Keratinocyte (primary cell): ENCODE measurements around the gene POC5. TPM values are rescaled to one million over a fixed set of nuclear protein-coding genes. Genes with fewer than 3 reads are reported as not detected.

Experiments
- DNase-seq: peaks from one replicate; pipeline ENCODE4 v3.0.0-alpha.2; 2011; ENCODE audit warnings: low read depth, missing footprints, low spot score
- FAIRE-seq: peaks from 2 replicates; lab custom pipeline; 2011; peaks lifted over from hg19 to GRCh38; lab: Jason Lieb, UNC
- H2AFZ ChIP-seq: 2 replicates; pipeline ENCODE4 v1.6.0; 2012; ENCODE audit warnings: low read length, control low read depth, inconsistent platforms; ENCODE audit not compliant: control insufficient read depth
- H3K27ac ChIP-seq: 2 replicates; pipeline ENCODE4 v1.5.1; 2011; ENCODE audit warnings: low read length; ENCODE audit not compliant: control insufficient read depth, insufficient read depth
- H3K27me3 ChIP-seq: 3 replicates; pipeline ENCODE4 v1.6.0; 2011; ENCODE audit warnings: low read length; ENCODE audit not compliant: control insufficient read depth, insufficient read depth; ENCODE audit errors: extremely low read depth
- H3K36me3 ChIP-seq, 2 experiments: 2 replicates in 1 of 2; 3 replicates in 1 of 2; pipeline ENCODE4 v1.5.1; 2011; ENCODE audit warnings: low read length in 2 of 2, mild to moderate bottlenecking in 1 of 2; ENCODE audit not compliant: control insufficient read depth in 2 of 2, insufficient read depth in 2 of 2; ENCODE audit errors: extremely low read depth in 1 of 2
- H3K4me1 ChIP-seq: 3 replicates; pipeline ENCODE4 v1.5.1; 2011; ENCODE audit warnings: low read length; ENCODE audit not compliant: control insufficient read depth, insufficient read depth; ENCODE audit errors: extremely low read depth
- H3K4me2 ChIP-seq: 3 replicates; pipeline ENCODE4 v1.6.0; 2011; ENCODE audit warnings: low read depth, low read length; ENCODE audit not compliant: control insufficient read depth, insufficient read depth; ENCODE audit errors: extremely low read depth
- H3K4me3 ChIP-seq, 3 experiments: fragments of 200-600 bp in 1 of 3; sonication (generic) in 1 of 3; 2 replicates in 2 of 3; 3 replicates in 1 of 3; pipeline ENCODE4 v1.5.1; 2011 to 2016; ENCODE audit warnings: low read length in 3 of 3, mild to moderate bottlenecking in 3 of 3, control low read depth in 2 of 3, inconsistent platforms in 1 of 3, low read depth in 1 of 3, mixed read lengths in 1 of 3, mixed run types in 1 of 3, moderate library complexity in 1 of 3; ENCODE audit not compliant: control insufficient read depth in 2 of 3, insufficient read depth in 2 of 3; ENCODE audit errors: extremely low read depth in 1 of 3
- H3K79me2 ChIP-seq: 2 replicates; pipeline ENCODE4 v1.6.0; 2012; ENCODE audit warnings: low read length; ENCODE audit not compliant: control insufficient read depth, insufficient read depth
- H3K9ac ChIP-seq: 3 replicates; pipeline ENCODE4 v1.6.0; 2011; ENCODE audit warnings: low read length; ENCODE audit not compliant: control insufficient read depth, insufficient read depth; ENCODE audit errors: extremely low read depth
- H3K9me1 ChIP-seq: 3 replicates; pipeline ENCODE4 v1.6.0; 2011; ENCODE audit warnings: low read length; ENCODE audit not compliant: control insufficient read depth, insufficient read depth; ENCODE audit errors: extremely low read depth
- H3K9me3 ChIP-seq: 2 replicates; pipeline ENCODE4 v1.5.1; 2012; ENCODE audit warnings: low read depth, low read length; ENCODE audit not compliant: control insufficient read depth
- H4K20me1 ChIP-seq: 3 replicates; pipeline ENCODE4 v1.6.0; 2011; ENCODE audit warnings: low read length; ENCODE audit not compliant: control insufficient read depth, insufficient read depth; ENCODE audit errors: extremely low read depth
- EZH2 ChIP-seq: IDR thresholded peaks from one replicate; pipeline ENCODE4 v1.6.1; 2012; ENCODE audit warnings: inconsistent platforms, mild to moderate bottlenecking, low read length, moderate library complexity
- dilution Hi-C: fragments of 300-500 bp; cut with MboI; formaldehyde crosslinking; loops from one replicate; pipeline ENCODE4 v1.7.0; 2020; ENCODE audit warnings: low sequenced_read_pairs; ENCODE audit not compliant: extremely low pct_ligation_motif_present
- polyA plus RNA-seq, 5 experiments: library from polyadenylated mRNA; depleted of rRNA in 3 of 5; stranded (reverse) in 3 of 5; stranded (forward) in 1 of 5; unstranded in 1 of 5; fragments of >200 nt; gene quantifications; 1 replicate in 1 of 5; 2 replicates in 3 of 5; 3 replicates in 1 of 5; pipeline versions ENCODE4 v1.2.1 to v1.2.3, GENCODE V29; 2011 to 2012; ENCODE audit warnings: missing spikeins in 2 of 5, low read depth in 1 of 5, low replicate concordance in 1 of 5
- TF ChIP-seq, protein P1 (sequence below), 3 experiments: IDR thresholded peaks in 1 of 3; conservative IDR thresholded peaks in 1 of 3; optimal IDR thresholded peaks in 1 of 3; 2 replicates in 2 of 3; 3 replicates in 1 of 3; pipeline versions ENCODE3 to v1.5.1; 2011; ENCODE audit warnings: low read length in 3 of 3, mild to moderate bottlenecking in 3 of 3, moderate library complexity in 2 of 3, control low read depth in 1 of 3, inconsistent platforms in 1 of 3; ENCODE audit not compliant: insufficient read depth in 2 of 3; ENCODE audit errors: extremely low read depth in 1 of 3

POC5 gene
- polyA plus RNA-seq, 1 donor (not counting 4 experiments of a cell fraction or from before 2014, with no cell fraction given) = 10.4 TPM

DNA sequence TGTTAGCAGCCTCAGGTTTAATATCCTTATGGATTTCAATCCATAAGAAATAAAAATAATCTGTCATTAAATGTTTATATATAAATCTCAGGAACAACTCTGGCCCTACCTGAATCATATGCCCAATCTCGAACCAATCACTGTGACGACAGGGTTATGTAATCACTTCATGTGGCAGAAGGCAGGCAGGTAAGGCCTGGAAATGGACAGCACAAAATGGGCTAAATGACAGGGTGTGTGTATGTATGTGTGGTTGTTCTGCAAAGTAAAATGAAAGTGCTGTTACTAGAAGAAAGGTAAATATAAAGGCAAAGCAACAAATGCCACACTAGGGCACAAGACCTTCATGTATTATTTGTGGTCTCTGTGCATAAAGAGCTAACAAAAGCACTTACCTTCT, 86.4 kb downstream of the POC5 start:
- Histone ChIP-seq H2AFZ (no peak overlapping the region), H4K20me1 (no peaks in the 10 kb centered on the region), H3K9me1 (no peaks in the 10 kb centered on the region), H3K27me3 (no peaks in the 10 kb centered on the region), H3K4me2 (no peak overlapping the region), H3K4me3 (no peak overlapping the region), H3K36me3 (no peaks in the 10 kb centered on the region), H3K9me3 (no peaks in the 10 kb centered on the region), H3K9ac (no peak overlapping the region), H3K79me2 (no peaks in the 10 kb centered on the region), H3K4me1 (no peaks in the 10 kb centered on the region), H3K27ac (no peak overlapping the region)
- dilution Hi-C loops = no loop called here
- FAIRE-seq (no peak), DNase-seq (no peak)
- TF ChIP-seq, protein P1, sequence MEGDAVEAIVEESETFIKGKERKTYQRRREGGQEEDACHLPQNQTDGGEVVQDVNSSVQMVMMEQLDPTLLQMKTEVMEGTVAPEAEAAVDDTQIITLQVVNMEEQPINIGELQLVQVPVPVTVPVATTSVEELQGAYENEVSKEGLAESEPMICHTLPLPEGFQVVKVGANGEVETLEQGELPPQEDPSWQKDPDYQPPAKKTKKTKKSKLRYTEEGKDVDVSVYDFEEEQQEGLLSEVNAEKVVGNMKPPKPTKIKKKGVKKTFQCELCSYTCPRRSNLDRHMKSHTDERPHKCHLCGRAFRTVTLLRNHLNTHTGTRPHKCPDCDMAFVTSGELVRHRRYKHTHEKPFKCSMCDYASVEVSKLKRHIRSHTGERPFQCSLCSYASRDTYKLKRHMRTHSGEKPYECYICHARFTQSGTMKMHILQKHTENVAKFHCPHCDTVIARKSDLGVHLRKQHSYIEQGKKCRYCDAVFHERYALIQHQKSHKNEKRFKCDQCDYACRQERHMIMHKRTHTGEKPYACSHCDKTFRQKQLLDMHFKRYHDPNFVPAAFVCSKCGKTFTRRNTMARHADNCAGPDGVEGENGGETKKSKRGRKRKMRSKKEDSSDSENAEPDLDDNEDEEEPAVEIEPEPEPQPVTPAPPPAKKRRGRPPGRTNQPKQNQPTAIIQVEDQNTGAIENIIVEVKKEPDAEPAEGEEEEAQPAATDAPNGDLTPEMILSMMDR (optimal IDR thresholded peaks at IDR 0.05 in 1 of 3, IDR thresholded peaks at IDR 0.05 in 1 of 3, conservative IDR thresholded peaks at IDR 0.05 in 1 of 3; ENCODE audit: extremely low read depth in 1 of 3, insufficient read depth in 2 of 3, low read length in 3 of 3) = no peak
- no peak for TF ChIP-seq EZH2

DNA sequence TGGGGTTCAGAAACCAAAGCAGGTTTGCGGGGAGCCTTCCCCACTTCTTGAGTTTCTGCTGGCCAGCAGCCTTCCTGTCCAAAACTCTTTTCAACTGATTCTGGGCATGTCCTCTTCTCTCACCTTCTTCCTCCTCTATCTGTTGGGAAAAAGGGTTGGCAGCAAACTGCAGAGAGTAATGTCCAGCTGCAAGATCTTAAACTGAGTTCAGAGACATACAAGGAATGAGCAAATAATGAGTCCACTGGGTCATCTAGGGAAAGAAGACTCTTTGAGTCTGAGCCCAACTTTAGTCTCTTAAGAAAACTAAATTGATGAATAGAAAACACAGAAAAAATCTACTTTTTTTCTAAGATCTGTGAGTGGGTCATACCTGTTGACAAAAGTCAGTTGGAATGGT, 89.4 kb downstream of the POC5 start:
- Histone ChIP-seq H3K9ac (no peak overlapping the region), H4K20me1 (no peaks in the 10 kb centered on the region), H3K4me3 (no peak overlapping the region), H3K79me2 (no peaks in the 10 kb centered on the region), H3K27me3 (no peaks in the 10 kb centered on the region), H3K4me2 (no peak overlapping the region), H3K4me1 (peaks cover 15% of the 10 kb centered on the region), H3K27ac (no peak overlapping the region), H3K36me3 (no peaks in the 10 kb centered on the region), H3K9me3 (no peaks in the 10 kb centered on the region), H2AFZ (no peak overlapping the region), H3K9me1 (no peaks in the 10 kb centered on the region)
- no peak for DNase-seq
- FAIRE-seq = no peak
- no peak for TF ChIP-seq EZH2
- TF ChIP-seq, protein P1 (optimal IDR thresholded peaks at IDR 0.05 in 1 of 3, IDR thresholded peaks at IDR 0.05 in 1 of 3, conservative IDR thresholded peaks at IDR 0.05 in 1 of 3; ENCODE audit: extremely low read depth in 1 of 3, insufficient read depth in 2 of 3, low read length in 3 of 3) = no peak
- dilution Hi-C loops = no loop called here
